HepG2 (cell line): Measurements from ENCODE around the gene KCNG4. TPM values are rescaled to one million over a fixed set of nuclear protein-coding genes. Genes with fewer than 3 reads are reported as not detected.
"Not testable (repeated sequence)": the region's sequence is repeated elsewhere in the genome, so short reads cannot be mapped to it uniquely, and the experiment has no call there.

Source experiments
- ATAC-seq: fragments of 200-7000 bp; cut with Tn5 transposase; 3 replicates; pipeline ENCODE4 v1.9.1; 2020; ENCODE audit warnings: mild to moderate bottlenecking, moderate library complexity
- BruUV-seq: library from RNA; stranded (reverse); fragments of 400-500 nt; replicated peaks from 2 replicates; lab custom pipeline; 2021; lab: Mats Ljungman, UMichigan
- CTCF ChIA-PET: fragments of 300-600 bp; formaldehyde crosslinking; extraction: SDS; loops from one replicate; lab custom pipeline; 2021; ENCODE audit warnings: low total read pairs, inconsistent platforms, low intra/inter-chr PET ratio; lab: Yijun Ruan, JAX
- POLR2A ChIA-PET: fragments of 350-600 bp; sonication (Branson Sonifier 250); formaldehyde crosslinking; loops from one replicate; lab custom pipeline; 2020; ENCODE audit warnings: antibody characterized with exemption, inconsistent platforms; lab: Yijun Ruan, JAX
- DNase-seq: peaks from one replicate; pipeline ENCODE4 v3.0.0-alpha.2; 2015; ENCODE audit warnings: low spot score
- FAIRE-seq: peaks from 3 replicates; lab custom pipeline; 2011; peaks lifted over from hg19 to GRCh38; lab: Jason Lieb, UNC
- H2AFZ ChIP-seq: one replicate; pipeline ENCODE4 v1.6.1; 2011; ENCODE audit warnings: low read length, inconsistent platforms
- H3K27ac ChIP-seq: fragments of 300-600 bp; 3 replicates; pipeline ENCODE4 v1.8.0; 2011; ENCODE audit warnings: mixed run types, mild to moderate bottlenecking, mixed read lengths, low read length, inconsistent platforms; ENCODE audit not compliant: insufficient read depth; ENCODE audit errors: extremely low read length
- H3K27me3 ChIP-seq, 2 experiments: fragments of 200-600 bp in 1 of 2; 2 replicates in 1 of 2; 3 replicates in 1 of 2; pipeline versions ENCODE4 v1.6.0 to v1.8.0; 2011; ENCODE audit warnings: low read length in 2 of 2, mild to moderate bottlenecking in 2 of 2, moderate library complexity in 2 of 2, inconsistent platforms in 1 of 2; ENCODE audit not compliant: insufficient read depth in 2 of 2, control insufficient read depth in 1 of 2
- H3K36me3 ChIP-seq, 2 experiments: fragments of 200-600 bp in 1 of 2; replicated peaks in 1 of 2; 2 replicates in 1 of 2; 3 replicates in 1 of 2; pipeline versions ENCODE4 v1.5.1 to v1.8.0; 2011; ENCODE audit warnings: low read length in 2 of 2, inconsistent platforms in 1 of 2; ENCODE audit not compliant: insufficient read depth in 2 of 2, control insufficient read depth in 1 of 2
- H3K4me1 ChIP-seq: 2 replicates; pipeline ENCODE4 v1.5.1; 2012; ENCODE audit warnings: low read length, inconsistent platforms; ENCODE audit not compliant: insufficient read depth
- H3K4me2 ChIP-seq: 2 replicates; pipeline ENCODE4 v1.6.0; 2011; ENCODE audit warnings: low read depth, low read length, inconsistent platforms
- H3K4me3 ChIP-seq, 3 experiments: fragments of 200-600 bp in 1 of 3; sonication (generic), shearing (Covaris generic) in 1 of 3; replicated peaks in 1 of 3; 2 replicates each; pipeline ENCODE4 v1.5.1; 2011 to 2016; ENCODE audit warnings: low read length in 3 of 3, inconsistent platforms in 2 of 3, low read depth in 2 of 3, mild to moderate bottlenecking in 2 of 3, control low read depth in 1 of 3, mixed read lengths in 1 of 3; ENCODE audit not compliant: insufficient read depth in 1 of 3
- H3K79me2 ChIP-seq: one replicate; pipeline ENCODE4 v1.6.1; 2011; ENCODE audit warnings: low read length, inconsistent platforms; ENCODE audit not compliant: insufficient read depth
- H3K9ac ChIP-seq: 2 replicates; pipeline ENCODE4 v1.6.0; 2011; ENCODE audit warnings: mild to moderate bottlenecking, low read depth, low read length, inconsistent platforms; ENCODE audit not compliant: insufficient read depth
- H3K9me3 ChIP-seq: 2 replicates; pipeline ENCODE4 v1.5.1; 2012; ENCODE audit warnings: mild to moderate bottlenecking, low read length
- H4K20me1 ChIP-seq: 2 replicates; pipeline ENCODE4 v1.6.0; 2011; ENCODE audit warnings: inconsistent platforms, mild to moderate bottlenecking, low read length, moderate library complexity; ENCODE audit not compliant: insufficient read depth
- NFE2 ChIP-seq: sonication (generic); formaldehyde crosslinking; IDR thresholded peaks from 2 replicates; pipeline ENCODE4 v1.4.0; 2020; ENCODE audit warnings: missing genetic modification reagents
- TBX2 ChIP-seq: sonication (generic); formaldehyde crosslinking; IDR thresholded peaks from 2 replicates; pipeline ENCODE4 v1.5.0; 2020; ENCODE audit warnings: missing genetic modification reagents, mild to moderate bottlenecking, borderline replicate concordance
- WGBS: methylation state at CpG from one replicate; pipeline ENCODE4 v1.1.6; 2017; ENCODE audit warnings: low lambda C conversion rate; 5-methylcytosine and 5-hydroxymethylcytosine counted together
- in situ Hi-C: cut with HindIII; loops from 2 replicates; pipeline ENCODE4 v1.10.0; 2017; ENCODE audit warnings: low pct_unique_long_range_greater_than_20kb; ENCODE audit not compliant: extremely low pct_ligation_motif_present
- intact Hi-C: fragments of 100-400 bp; cut with micrococcal nuclease; formaldehyde crosslinking; loops from one replicate; pipeline ENCODE4 v1.10.0; 2022; ENCODE audit not compliant: unreplicated experiment
- polyA plus RNA-seq, 8 experiments: library from polyadenylated mRNA; depleted of rRNA in 3 of 8; stranded (reverse) in 7 of 8; unstranded in 1 of 8; fragments of >200 nt; fragmentation: Illumina TruSeq in 4 of 8; extraction: Trizol in 4 of 8; gene quantifications; 2 replicates each; pipeline versions ENCODE4 v1.2.1 to v1.2.3, GENCODE V29; 2011 to 2016; ENCODE audit warnings: low read depth in 4 of 8, missing spikeins in 1 of 8, mixed read lengths in 1 of 8; ENCODE audit not compliant: insufficient read depth in 1 of 8
- total RNA-seq, 5 experiments: library from RNA; depleted of rRNA; stranded (reverse); fragments of >200 nt; fragmentation: Illumina TruSeq; extraction: Trizol; gene quantifications; 2 replicates each; pipeline ENCODE4 v1.2.3, GENCODE V29; 2016; ENCODE audit warnings: low read depth in 1 of 5
- TF ChIP-seq, protein P1 (sequence below): IDR thresholded peaks from 2 replicates; pipeline ENCODE4 v1.6.1; 2016
- TF ChIP-seq, protein P2 (sequence below): fragments of 450-650 bp; IDR thresholded peaks from 2 replicates; pipeline ENCODE4 v1.6.1; 2016

Gene KCNG4
- total and polyA plus RNA-seq, 2 of the 13 experiments (the other 11 are each of a cell fraction or from before 2014, with no cell fraction given), result not detected

DNA sequence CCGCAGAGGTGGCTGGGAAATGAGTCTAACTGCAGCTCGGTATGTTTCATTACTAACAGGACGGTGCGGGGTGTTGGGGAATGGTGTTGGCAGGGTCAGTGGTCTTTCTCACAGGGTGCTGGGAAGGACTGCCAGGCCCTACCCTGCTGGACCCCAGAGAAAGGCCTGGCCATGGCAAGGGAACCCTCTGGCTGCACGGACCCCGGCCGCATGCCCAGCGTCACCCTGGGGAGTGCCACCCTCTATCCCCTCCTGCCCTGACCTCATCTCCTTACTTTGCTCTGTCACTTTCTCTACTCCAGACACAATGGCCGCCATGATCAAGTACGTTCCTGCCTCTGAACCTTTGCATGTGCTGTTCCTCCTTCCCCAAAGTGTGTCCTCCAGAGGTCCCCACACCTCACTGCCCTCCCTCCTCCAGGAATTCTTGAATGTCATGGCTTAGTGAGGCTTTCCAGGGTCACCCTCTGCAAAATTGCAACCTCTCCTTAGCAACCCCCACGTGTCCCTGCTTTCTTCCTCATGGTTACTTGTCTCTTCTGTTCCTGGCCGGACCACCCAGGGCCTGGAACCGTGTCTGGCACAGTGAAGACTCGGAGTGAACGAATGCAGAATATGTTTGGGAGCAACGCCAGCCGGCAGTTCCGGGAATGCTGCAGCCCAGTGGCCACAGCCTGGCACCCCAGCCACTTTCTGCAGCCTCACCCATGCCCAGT is 33.7 kb downstream of the KCNG4 start:
- ChIA-PET POLR2A (no interaction called here), CTCF (no interaction called here)
- Histone ChIP-seq H3K4me1 (no peaks in the 10 kb centered on the region), H3K9me3 (no peaks in the 10 kb centered on the region), H2AFZ (no peak overlapping the region), H3K79me2 (no peaks in the 10 kb centered on the region), H3K4me2 (no peak overlapping the region), H3K36me3 (no peaks in the 10 kb centered on the region), H3K4me3 (no peak overlapping the region), H3K9ac (no peak overlapping the region), H3K27me3 (peaks cover 15 to 26% of the 10 kb centered on the region in 2 experiments), H4K20me1 (no peaks in the 10 kb centered on the region), H3K27ac (no peak overlapping the region)
- in situ Hi-C loops, result no loop called here
- ATAC-seq (peak; percentile 23; the same call in 1 of the 3 replicates), DNase-seq (no peak), FAIRE-seq (no peak)
- BruUV-seq, result no TSS peak
- TF ChIP-seq, protein P1, sequence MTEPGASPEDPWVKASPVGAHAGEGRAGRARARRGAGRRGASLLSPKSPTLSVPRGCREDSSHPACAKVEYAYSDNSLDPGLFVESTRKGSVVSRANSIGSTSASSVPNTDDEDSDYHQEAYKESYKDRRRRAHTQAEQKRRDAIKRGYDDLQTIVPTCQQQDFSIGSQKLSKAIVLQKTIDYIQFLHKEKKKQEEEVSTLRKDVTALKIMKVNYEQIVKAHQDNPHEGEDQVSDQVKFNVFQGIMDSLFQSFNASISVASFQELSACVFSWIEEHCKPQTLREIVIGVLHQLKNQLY (CRISPR knock-in tag), result no peak
- TF ChIP-seq NFE2 (CRISPR knock-in tag) (no peak), TBX2 (CRISPR knock-in tag) (no peak)
- TF ChIP-seq, protein P2, sequence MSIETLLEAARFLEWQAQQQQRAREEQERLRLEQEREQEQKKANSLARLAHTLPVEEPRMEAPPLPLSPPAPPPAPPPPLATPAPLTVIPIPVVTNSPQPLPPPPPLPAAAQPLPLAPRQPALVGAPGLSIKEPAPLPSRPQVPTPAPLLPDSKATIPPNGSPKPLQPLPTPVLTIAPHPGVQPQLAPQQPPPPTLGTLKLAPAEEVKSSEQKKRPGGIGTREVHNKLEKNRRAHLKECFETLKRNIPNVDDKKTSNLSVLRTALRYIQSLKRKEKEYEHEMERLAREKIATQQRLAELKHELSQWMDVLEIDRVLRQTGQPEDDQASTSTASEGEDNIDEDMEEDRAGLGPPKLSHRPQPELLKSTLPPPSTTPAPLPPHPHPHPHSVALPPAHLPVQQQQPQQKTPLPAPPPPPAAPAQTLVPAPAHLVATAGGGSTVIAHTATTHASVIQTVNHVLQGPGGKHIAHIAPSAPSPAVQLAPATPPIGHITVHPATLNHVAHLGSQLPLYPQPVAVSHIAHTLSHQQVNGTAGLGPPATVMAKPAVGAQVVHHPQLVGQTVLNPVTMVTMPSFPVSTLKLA, result peak; percentile 93
- intact Hi-C loops, result no loop called here
- WGBS, result 23% methylated on average over 18 of the region's 18 CpGs

DNA sequence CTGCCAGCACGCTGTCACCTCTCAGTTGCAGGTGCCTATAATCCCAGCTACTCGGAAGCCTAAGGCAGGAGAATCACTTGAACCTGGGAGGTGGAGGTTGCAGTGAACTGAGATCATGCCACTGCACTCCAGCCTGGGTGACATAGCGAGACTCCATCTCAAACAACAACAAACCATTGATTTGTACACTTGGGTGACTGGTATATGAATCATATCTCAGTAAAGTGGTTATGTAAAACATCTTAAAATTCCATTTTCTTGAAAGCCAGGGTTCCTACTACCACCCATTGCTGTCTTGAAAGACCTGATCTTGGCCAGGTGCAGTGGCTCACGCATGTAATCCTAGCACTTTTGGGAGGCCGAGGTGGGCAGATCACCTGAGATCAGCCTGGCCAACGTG is 34.7 kb downstream of the KCNG4 start:
- H3K36me3 ChIP-seq, BruUV-seq, DNase-seq, in situ Hi-C loops, ATAC-seq, H4K20me1 ChIP-seq, POLR2A ChIA-PET, H3K79me2 ChIP-seq, H3K4me1 ChIP-seq, H3K9ac ChIP-seq, H3K4me2 ChIP-seq, FAIRE-seq, H3K9me3 ChIP-seq, H3K4me3 ChIP-seq, intact Hi-C loops, H2AFZ ChIP-seq, H3K27ac ChIP-seq, CTCF ChIA-PET: not testable (repeated sequence)
- H3K27me3 ChIP-seq, result peaks cover 15 to 33% of the 10 kb centered on the region in 2 experiments
- WGBS, result 28% methylated on average over 6 of the region's 6 CpGs

DNA sequence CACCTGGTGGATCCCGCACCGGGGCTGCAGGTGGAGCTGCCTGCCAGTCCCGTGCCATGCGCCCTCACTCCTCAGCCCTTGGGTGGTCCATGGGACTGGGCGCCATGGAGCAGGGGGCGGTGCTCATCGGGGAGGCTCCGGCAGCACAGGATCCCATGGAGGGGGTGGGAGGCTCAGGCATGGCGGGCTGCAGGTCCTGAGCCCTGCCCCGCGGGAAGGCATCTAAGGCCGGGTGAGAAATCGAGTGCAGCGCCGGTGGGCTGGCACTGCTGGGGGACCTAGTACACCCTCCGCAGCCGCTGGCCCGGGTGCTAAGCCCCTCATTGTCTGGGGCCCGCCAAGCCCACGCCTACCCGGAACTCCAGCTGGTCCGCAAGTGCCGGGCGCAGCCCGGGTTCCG is 35.3 kb downstream of the KCNG4 start:
- H3K27me3 ChIP-seq, result peaks cover 15 to 38% of the 10 kb centered on the region in 2 experiments
- H4K20me1 ChIP-seq, H3K9ac ChIP-seq, H3K79me2 ChIP-seq, H3K4me1 ChIP-seq, H2AFZ ChIP-seq, H3K4me2 ChIP-seq, H3K36me3 ChIP-seq, H3K4me3 ChIP-seq, H3K27ac ChIP-seq, POLR2A ChIA-PET, DNase-seq, ATAC-seq, in situ Hi-C loops, intact Hi-C loops, BruUV-seq, H3K9me3 ChIP-seq, FAIRE-seq, CTCF ChIA-PET: not testable (repeated sequence)
- 70% methylated on average over 4 of the region's 26 CpGs for WGBS
